ENCODE data around the gene NUBP1.
"Not testable (repeated sequence)": the region's sequence is repeated elsewhere in the genome, so short reads cannot be mapped to it uniquely, and the experiment has no call there.

NUBP1 gene

GRCh38 chr16:10743610-10744369 is at the start of gene NUBP1:
TSS of gene NUBP1 (plus strand) at chr16:10743842. CDS start at chr16:10743864, 22 bp downstream.
- peak; percentile 99 for DNase-seq (ENCODE audit: low read depth)

GRCh38 chr16:10693889-10694288 is 49.8 kb upstream of the NUBP1 start:
- DNase-seq (ENCODE audit: low read depth) = no peak

GRCh38 chr16:10694306-10694705 is 49.3 kb upstream of the NUBP1 start:
- DNase-seq (ENCODE audit: low read depth) = no peak

- DNase-seq (ENCODE audit: low read depth) = no peak
These were observed 48.8 kb upstream of the NUBP1 start, which contains the start of gene TEKT5 for GRCh38 chr16:10694830-10695229. TSS of gene TEKT5 (minus strand) at chr16:10694930. CDS start at chr16:10694873, 57 bp downstream.

- DNase-seq (ENCODE audit: low read depth) = no peak
These were observed 43.9 kb upstream of the NUBP1 start for GRCh38 chr16:10699756-10700155.

- DNase-seq (ENCODE audit: low read depth) = no peak
These were observed 34.7 kb upstream of the NUBP1 start for GRCh38 chr16:10708969-10709368.

- no peak for DNase-seq (ENCODE audit: low read depth)
These were observed 15.4 kb upstream of the NUBP1 start for GRCh38 chr16:10728003-10728887.

GRCh38 chr16:10729104-10730048 is 14.3 kb upstream of the NUBP1 start:
- DNase-seq (ENCODE audit: low read depth) = no peak

- no peak for DNase-seq (ENCODE audit: low read depth)
These were observed 11.9 kb upstream of the NUBP1 start for GRCh38 chr16:10731790-10732189.

- DNase-seq (ENCODE audit: low read depth) = peak; percentile 29
These were observed 6.5 kb upstream of the NUBP1 start for GRCh38 chr16:10737068-10737625.

- peak; percentile 11 for DNase-seq (ENCODE audit: low read depth)
These were observed 5.2 kb upstream of the NUBP1 start for GRCh38 chr16:10738231-10739077.

GRCh38 chr16:10740000-10740844 is 3.4 kb upstream of the NUBP1 start:
- DNase-seq (ENCODE audit: low read depth) = no peak

- DNase-seq (ENCODE audit: low read depth) = no peak
These were observed 2.8 kb upstream of the NUBP1 start for GRCh38 chr16:10740845-10741208.

GRCh38 chr16:10741249-10741648 is 2.4 kb upstream of the NUBP1 start:
- not testable (repeated sequence) for DNase-seq (ENCODE audit: low read depth)

GRCh38 chr16:10741844-10742243 is 1.8 kb upstream of the NUBP1 start:
- DNase-seq (ENCODE audit: low read depth) = no peak

GRCh38 chr16:10743227-10743609 is 424 bp upstream of the NUBP1 start:
- no peak for DNase-seq (ENCODE audit: low read depth)

GRCh38 chr16:10744370-10745030 is 858 bp downstream of the NUBP1 start:
- DNase-seq (ENCODE audit: low read depth) = no peak

GRCh38 chr16:10745841-10746240 is 2.2 kb downstream of the NUBP1 start:
- no peak for DNase-seq (ENCODE audit: low read depth)

GRCh38 chr16:10750793-10751192 is 7.2 kb downstream of the NUBP1 start:
- DNase-seq (ENCODE audit: low read depth) = no peak
